ENCODE data around the gene DNM1L. TPM values are rescaled to one million over a fixed set of nuclear protein-coding genes. Genes with fewer than 3 reads are reported as not detected.

DNM1L gene
- total RNA-seq, 4 donors from 2014 or later, result 66.4 to 81.4 (median 71.8) TPM

DNA sequence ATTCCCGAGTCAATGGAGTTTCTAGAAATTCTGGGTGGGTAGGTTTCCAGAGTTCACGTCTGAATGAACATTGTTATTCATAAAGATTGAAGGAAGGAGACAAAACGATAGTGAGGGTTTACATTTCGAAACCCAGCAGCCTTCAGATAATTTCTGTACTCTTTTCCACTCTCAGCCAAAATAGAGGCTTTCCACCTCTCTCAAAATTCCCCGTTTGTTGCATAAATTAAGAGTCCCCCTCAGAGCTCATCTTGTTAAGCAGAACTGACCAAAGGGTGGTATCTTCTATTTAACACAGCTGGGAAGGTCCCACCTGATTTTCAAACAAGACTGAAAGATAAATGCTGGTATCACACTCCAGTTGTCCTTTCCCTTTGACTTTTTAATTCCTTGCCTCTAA lies 98.1 kb downstream of the DNM1L start:
- Histone ChIP-seq H3K27me3 (peaks cover 0 to 10% (median 0%) of the 10 kb centered on the region in 4 donors), H3K4me3 (no peak overlapping the region), H3K4me1 (no peaks in the 10 kb centered on the region), H3K9me3 (no peaks in the 10 kb centered on the region), H3K36me3 (no peaks in the 10 kb centered on the region), H3K27ac (replicated peaks in 1 of 4) (no peak overlapping the region)
- TF ChIP-seq POLR2AphosphoS5 (IDR thresholded peaks at IDR 0.05) (no peak), EP300 (IDR thresholded peaks at IDR 0.05) (no peak), POLR2A (IDR thresholded peaks at IDR 0.05; ENCODE audit: low read depth) (no peak)
- TF ChIP-seq, protein P1, sequence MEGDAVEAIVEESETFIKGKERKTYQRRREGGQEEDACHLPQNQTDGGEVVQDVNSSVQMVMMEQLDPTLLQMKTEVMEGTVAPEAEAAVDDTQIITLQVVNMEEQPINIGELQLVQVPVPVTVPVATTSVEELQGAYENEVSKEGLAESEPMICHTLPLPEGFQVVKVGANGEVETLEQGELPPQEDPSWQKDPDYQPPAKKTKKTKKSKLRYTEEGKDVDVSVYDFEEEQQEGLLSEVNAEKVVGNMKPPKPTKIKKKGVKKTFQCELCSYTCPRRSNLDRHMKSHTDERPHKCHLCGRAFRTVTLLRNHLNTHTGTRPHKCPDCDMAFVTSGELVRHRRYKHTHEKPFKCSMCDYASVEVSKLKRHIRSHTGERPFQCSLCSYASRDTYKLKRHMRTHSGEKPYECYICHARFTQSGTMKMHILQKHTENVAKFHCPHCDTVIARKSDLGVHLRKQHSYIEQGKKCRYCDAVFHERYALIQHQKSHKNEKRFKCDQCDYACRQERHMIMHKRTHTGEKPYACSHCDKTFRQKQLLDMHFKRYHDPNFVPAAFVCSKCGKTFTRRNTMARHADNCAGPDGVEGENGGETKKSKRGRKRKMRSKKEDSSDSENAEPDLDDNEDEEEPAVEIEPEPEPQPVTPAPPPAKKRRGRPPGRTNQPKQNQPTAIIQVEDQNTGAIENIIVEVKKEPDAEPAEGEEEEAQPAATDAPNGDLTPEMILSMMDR (IDR thresholded peaks at IDR 0.05), result no peak
- no peak for DNase-seq (ENCODE audit: extremely low spot score)
- intact Hi-C loops (cut with DNase I), result no loop called here
- 69% methylated on average over 5 of the region's 5 CpGs for WGBS

DNA sequence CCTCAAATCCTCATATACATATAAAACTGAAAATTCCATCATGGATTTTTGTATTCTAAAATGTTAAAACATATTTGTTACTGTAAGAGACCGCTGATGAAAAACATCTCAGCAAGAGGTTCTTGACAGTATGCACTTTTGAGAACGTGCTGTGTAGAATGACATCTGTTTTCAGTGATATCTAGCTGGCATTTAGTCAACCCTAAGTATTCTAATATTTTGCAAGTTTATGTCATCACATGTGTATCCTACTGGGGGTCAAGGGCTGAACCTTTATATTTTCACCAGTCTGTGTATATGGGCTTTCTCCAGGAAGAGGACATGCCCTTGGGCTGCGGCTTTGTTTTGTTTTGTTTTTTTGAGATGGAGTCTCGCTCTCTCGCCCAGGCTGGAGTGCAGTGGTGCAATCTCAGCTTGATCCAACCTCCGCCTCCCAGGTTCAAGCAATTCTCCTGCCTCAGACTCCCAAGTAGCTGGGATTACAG lies 98.6 kb downstream of the DNM1L start:
- Histone ChIP-seq H3K27me3 (peaks cover 0 to 10% (median 0%) of the 10 kb centered on the region in 4 donors), H3K4me3 (no peak overlapping the region), H3K9me3 (no peaks in the 10 kb centered on the region), H3K36me3 (no peaks in the 10 kb centered on the region), H3K4me1 (no peaks in the 10 kb centered on the region), H3K27ac (replicated peaks in 1 of 4) (no peak overlapping the region)
- 70% methylated on average over 6 of the region's 6 CpGs for WGBS
- DNase-seq (ENCODE audit: extremely low spot score), result no peak
- TF ChIP-seq, protein P1 (IDR thresholded peaks at IDR 0.05), result no peak
- no peak for TF ChIP-seq EP300 (IDR thresholded peaks at IDR 0.05)
- TF ChIP-seq POLR2A (IDR thresholded peaks at IDR 0.05; ENCODE audit: low read depth), result no peak
- no peak for TF ChIP-seq POLR2AphosphoS5 (IDR thresholded peaks at IDR 0.05)
- intact Hi-C loops (cut with DNase I), result no loop called here

DNA sequence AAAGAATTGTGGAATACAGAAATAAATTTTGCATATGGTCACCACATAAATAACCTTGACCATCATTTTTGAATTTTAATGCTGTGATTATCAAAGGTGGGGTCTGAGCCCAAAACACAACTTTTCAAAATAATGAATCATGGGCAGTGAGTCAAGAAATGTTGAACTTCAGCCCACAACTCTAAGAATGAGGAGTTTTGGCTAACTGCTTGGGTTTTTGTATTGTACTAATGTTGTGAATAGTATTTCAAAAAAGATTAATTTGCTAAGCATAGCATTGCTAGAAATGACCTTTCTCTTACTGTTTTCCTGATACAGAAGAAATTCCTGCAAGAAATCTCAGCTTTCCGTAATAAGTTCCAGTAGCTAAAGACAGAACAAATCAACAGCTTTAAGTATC lies 101.0 kb downstream of the DNM1L start:
- 16% methylated on average over 1 of the region's 1 CpG for WGBS
- no peak for DNase-seq (ENCODE audit: extremely low spot score)
- Histone ChIP-seq H3K4me1 (no peaks in the 10 kb centered on the region), H3K9me3 (no peaks in the 10 kb centered on the region), H3K27ac (replicated peaks in 1 of 4) (no peak overlapping the region), H3K36me3 (no peaks in the 10 kb centered on the region), H3K27me3 (peaks cover 0 to 10% (median 0%) of the 10 kb centered on the region in 4 donors), H3K4me3 (no peak overlapping the region)
- intact Hi-C loops (cut with DNase I), result no loop called here
- TF ChIP-seq, protein P1 (IDR thresholded peaks at IDR 0.05), result no peak
- no peak for TF ChIP-seq EP300 (IDR thresholded peaks at IDR 0.05)
- no peak for TF ChIP-seq POLR2A (IDR thresholded peaks at IDR 0.05; ENCODE audit: low read depth)
- TF ChIP-seq POLR2AphosphoS5 (IDR thresholded peaks at IDR 0.05), result no peak

DNA sequence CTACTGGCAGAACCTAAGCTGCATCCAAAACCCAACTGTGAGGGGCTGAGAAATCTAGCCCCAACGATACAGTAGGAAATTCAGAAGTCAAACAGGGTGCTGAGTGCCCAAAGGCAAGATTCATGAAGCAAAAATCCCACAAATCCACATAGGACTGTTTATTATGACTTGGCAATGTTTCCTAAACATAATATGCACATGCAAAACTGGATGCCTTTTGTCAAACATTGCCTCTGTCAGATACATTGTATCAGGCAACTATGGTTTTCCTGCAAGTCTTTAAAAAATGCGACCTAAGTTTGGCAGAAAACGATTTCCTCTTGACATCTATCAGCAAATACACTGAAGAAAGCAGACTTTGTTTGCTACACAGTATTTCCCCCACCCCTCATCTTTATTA lies 103.9 kb downstream of the DNM1L start:
- peaks cover 0 to 14% (median 0%) of the 10 kb centered on the region in 4 donors for H3K27me3 ChIP-seq
- H3K4me1 ChIP-seq, result no peaks in the 10 kb centered on the region
- H3K36me3 ChIP-seq, result no peaks in the 10 kb centered on the region
- H3K9me3 ChIP-seq, result no peaks in the 10 kb centered on the region
- TF ChIP-seq POLR2AphosphoS5 (IDR thresholded peaks at IDR 0.05) (no peak), POLR2A (IDR thresholded peaks at IDR 0.05; ENCODE audit: low read depth) (no peak), EP300 (IDR thresholded peaks at IDR 0.05) (no peak)
- TF ChIP-seq, protein P1 (IDR thresholded peaks at IDR 0.05), result no peak
- WGBS, result 55% methylated on average over 3 of the region's 3 CpGs
- intact Hi-C loops (cut with DNase I), result no loop called here
- no peak for DNase-seq (ENCODE audit: extremely low spot score)
- no peak overlapping the region for H3K4me3 ChIP-seq
- no peak overlapping the region for H3K27ac ChIP-seq (replicated peaks in 1 of 4)

DNA sequence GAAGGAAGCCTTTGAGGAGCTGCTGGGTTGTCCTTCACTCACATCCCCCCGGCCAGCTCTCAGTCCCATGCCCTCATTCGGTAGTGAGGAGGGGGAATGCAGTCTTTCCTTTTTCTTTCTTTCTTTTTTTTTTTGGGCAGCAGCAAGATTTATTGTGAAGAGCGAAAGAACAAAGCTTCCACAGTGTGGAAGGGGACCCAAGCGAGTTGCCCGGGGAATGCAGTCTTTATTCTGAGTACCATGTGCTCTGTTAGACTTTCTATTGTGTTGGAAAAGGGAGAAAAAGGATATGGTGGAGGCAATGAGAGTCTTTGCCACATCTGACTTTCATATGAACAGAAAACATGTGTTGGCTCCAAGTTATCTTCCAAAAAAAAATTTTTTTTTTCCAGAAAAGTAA lies 106.5 kb downstream of the DNM1L start:
- H3K27ac ChIP-seq (replicated peaks in 1 of 4), result no peak overlapping the region
- H3K27me3 ChIP-seq, result peaks cover 0 to 7% (median 0%) of the 10 kb centered on the region in 4 donors
- 85% methylated on average over 5 of the region's 5 CpGs for WGBS
- H3K4me3 ChIP-seq, result no peak overlapping the region
- H3K4me1 ChIP-seq, result no peaks in the 10 kb centered on the region
- no peaks in the 10 kb centered on the region for H3K36me3 ChIP-seq
- TF ChIP-seq EP300 (IDR thresholded peaks at IDR 0.05) (no peak), POLR2A (IDR thresholded peaks at IDR 0.05; ENCODE audit: low read depth) (no peak), POLR2AphosphoS5 (IDR thresholded peaks at IDR 0.05) (no peak)
- TF ChIP-seq, protein P1 (IDR thresholded peaks at IDR 0.05), result no peak
- H3K9me3 ChIP-seq, result no peaks in the 10 kb centered on the region
- no peak for DNase-seq (ENCODE audit: extremely low spot score)
- intact Hi-C loops (cut with DNase I), result no loop called here

Measured in esophagus muscularis mucosa (tissue), 4 donors.